Midbrain (tissue), 1 donor: Measurements from ENCODE around the gene SLC27A4.

Experiments used
- DNase-seq: peaks from one replicate; lab custom pipeline; 2025; lab: John Stamatoyannopoulos, UW

The SLC27A4 gene

DNA sequence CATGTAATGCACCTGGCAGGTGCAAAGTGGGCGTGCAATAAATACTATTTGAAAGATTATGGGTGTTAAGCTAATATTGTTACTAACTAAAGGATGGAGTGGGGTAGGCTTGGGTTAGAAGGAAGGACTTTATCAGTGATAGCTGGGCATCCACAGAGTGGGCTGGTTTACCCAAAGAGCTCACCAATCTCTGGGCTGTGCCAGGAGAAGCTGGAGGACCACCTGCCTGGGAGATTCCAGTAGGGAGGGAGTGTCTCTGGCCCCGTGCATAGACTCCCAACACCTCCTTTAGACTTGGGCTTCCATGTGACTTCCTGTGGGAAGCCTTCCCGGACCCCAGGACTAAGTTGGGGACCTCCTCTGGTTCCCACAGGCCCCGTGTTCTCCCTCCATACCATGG is 25.2 kb downstream of the SLC27A4 start:
- DNase-seq: no peak

DNA sequence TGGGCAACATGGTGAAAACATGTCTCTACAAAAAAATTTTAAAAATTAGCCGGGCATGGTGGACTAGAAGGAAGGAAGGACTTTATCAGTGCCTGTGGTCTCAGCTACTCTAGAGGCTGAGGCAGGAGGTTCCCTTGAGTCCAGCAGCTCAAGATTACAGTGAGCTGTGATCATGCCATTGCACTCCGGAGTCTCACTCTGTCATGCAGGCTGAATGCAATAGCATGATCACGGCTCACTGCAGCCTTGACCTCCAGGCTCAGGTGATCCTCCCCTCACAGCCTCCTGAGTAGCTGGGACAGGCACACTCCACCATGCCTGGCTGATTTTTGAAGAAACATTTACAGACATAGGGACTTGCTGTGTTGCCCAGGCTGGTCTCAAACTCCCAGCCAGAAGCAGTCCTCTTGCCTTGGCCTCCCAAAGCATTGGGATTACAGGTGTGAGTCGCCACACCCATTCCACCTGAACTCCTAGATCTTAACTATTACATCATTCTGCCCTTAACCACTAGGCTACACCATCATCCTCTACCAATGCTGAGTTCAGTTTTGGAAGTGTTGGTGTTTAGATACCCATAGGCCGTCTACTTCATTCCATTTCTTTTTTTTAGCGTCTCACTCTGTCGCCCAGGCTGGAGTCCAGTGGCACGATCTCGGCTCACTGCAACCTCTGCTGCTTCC is 28.8 kb downstream of the SLC27A4 start:
- DNase-seq: no peak

DNA sequence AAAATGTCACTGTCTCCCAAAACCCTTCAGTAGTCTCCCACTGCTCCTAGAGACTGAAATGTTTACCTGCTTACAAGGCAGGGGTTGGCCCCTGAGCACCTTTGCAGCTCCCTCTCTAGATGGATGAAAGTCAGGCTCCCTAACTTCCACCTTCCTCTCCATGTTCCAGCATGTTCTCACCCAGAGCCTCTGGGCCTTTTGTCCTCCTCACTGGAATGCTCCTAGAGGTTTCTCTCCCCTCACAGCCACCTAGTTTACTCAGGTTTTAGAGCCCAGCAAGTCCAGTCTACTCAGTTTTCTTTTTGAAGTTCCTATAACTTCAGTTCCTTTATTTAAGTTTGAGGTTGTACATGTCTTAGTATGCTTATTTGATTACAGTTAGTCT is 30.0 kb downstream of the SLC27A4 start:
- DNase-seq: no peak

DNA sequence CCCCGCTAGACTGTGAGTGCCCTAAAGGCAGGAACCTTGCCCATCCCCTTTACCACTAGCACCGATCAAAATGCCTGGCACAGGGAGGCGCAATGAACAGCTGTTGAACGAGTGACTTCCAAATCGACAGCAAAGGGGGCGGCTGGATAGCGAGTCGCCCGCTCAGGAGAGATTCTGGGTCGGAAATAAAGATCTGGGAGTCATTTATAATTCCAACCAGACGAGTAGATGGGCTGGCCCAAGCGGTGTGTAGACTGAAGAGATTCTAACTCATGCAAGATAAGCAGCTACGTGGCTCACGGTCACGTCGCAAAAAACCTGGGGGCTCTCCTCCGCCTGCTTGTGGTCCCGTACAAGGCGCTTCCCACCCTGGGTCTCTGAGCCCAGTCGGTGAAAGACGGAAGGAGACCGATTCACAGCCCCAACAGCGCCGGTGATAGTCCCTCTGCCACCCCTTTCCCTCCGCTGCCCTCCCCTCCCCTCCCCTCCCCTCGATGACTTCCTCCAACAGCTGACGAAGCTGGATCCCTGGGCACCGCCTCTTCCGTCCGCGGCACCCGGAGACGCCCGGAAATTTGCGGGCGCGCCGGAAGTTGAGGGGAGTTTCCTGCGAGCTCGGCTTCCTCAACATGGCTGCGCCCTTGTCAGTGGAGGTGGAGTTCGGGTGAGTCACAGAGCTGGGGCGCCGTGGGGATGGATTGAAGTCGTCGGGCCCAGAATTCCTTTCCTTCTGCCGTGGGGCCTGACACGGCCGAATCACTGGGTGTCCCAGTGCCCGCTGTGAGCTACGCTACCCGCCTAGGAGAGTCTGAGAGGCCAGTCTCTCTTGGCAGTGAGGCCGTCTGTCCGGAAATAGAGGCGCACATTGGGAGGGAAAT is 30.7 kb downstream of the SLC27A4 start, which contains the start of gene URM1:
URM1 (plus strand) TSS at position 623 of the 878 bp plus-strand sequence; CDS start at position 630, 7 bp downstream.
- DNase-seq: peak; percentile 98

DNA sequence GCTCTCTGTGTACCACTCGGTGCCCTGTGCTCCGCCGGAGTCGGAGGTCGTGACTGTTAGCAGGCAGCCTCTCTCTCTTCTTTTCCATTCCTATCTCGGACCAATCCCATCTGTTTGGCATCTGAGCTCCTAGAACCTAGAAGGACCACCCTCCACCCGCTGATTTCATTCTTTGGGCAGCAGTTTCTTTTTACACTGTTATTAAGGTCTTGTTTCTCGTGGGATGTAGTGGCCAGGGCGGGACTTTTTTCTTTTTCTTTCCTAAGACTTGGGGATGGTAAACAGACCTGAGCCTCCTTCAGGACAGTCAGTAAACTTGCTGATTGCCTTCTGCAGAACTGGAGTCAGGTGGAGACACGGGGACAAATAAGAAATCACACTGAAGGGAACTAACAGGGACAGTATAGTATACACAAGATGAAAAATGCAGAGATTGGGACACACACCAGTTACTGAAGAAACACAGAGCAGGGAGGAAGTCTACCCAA is 31.3 kb downstream of the SLC27A4 start:
- no peak for DNase-seq

DNA sequence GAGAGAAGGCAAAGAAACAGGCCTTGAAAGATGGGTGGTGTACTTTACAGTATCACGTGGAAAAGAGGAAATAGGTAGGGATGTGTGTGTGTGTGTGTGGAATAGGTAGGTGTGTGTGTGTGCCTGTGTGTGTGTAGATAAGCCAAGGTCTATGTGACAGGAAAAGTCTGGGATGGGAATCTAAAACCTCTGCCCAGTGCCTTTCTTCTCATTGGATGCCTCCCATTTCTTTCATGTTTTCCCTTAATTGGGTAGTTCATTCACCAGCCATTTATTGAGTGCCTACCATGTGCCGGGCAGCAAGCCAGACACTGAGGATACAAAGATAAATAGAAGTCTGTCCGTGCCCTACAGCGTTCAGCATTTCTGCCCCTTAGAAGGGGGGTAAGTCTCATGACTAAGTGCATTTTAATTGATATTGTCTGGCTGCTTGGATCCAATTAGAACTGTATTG is 31.9 kb downstream of the SLC27A4 start:
- peak; percentile 60 for DNase-seq

DNA sequence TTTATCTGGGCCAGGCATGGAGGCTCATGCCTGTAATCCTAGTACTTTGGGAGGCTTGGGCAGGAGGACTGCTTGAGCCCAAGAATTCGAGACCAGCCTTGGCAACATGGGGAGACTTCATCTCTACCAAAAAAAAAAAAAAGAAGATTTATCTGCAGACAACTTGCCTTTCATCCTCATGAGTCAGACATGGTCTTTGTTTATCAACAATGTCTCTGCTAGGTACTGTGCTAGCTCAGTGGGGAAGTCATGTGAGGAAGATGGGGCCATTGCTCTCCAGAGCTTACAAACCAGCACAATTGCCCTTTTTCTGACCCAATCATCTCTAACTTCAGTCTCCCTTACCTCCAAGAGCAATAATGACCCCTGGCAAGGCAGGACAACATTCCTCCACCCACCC is 32.5 kb downstream of the SLC27A4 start:
- DNase-seq: no peak

DNA sequence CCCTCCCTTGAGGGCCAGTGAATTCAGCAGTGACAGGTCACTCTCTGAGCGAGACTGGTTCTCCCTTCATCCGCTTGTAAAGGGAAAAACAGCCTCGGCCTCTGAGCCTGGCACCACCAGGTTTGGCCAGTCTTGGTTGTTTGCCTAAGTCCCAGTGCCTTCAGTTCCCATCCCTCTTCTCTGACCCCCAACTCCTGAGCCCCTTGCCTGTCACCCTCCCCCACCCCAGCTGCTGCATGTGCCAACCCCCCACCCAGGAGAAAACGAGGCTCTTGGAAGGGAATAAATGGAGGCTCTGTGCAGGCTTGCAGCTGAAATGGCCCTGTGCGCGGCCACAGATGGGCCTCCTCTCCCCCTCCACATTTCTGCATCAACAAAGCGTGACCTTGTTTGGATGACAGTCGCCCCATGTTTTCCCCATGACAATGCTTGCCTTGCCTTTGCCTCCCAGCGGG is 33.9 kb downstream of the SLC27A4 start:
- DNase-seq: peak; percentile 90

DNA sequence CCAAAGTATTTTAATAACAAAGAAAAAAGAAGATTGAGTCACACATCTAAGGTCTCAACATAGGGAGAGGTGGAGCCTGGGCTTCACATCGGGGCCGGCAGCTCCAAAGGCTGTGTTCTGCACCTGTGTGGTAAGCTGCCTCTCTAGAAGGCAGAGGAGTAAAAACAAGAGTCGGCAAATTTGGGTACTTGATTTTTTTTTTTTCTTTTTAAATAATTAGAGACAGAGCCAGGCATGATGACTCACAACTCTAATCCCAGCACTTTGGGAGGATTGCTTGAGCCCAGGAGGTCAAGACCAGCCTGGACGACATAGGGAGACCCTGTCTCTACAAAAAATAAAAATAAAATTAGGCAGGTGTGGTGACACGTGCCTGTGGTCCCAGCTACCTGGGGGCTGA is 35.5 kb downstream of the SLC27A4 start:
- no peak for DNase-seq

DNA sequence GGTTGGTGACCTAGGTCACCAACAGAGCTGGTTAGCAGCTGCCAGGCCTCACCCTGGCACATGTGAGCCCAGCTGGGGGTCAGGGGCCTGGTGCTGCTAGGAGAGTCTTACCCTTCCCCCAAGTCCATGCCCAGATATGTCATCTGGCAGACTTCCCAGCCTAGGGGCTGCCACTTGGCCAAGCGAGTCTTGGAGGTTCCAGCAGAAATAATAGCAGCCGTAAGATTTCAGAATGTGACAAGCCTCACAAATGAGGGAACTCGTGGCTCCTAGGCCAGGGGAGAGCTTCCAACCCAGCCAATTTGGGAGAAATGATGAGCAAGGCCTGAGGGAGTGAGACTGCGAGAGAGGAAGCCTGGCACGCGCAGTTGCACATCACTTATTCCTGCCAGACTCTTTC is 41.9 kb downstream of the SLC27A4 start:
- DNase-seq: peak; percentile 63

DNA sequence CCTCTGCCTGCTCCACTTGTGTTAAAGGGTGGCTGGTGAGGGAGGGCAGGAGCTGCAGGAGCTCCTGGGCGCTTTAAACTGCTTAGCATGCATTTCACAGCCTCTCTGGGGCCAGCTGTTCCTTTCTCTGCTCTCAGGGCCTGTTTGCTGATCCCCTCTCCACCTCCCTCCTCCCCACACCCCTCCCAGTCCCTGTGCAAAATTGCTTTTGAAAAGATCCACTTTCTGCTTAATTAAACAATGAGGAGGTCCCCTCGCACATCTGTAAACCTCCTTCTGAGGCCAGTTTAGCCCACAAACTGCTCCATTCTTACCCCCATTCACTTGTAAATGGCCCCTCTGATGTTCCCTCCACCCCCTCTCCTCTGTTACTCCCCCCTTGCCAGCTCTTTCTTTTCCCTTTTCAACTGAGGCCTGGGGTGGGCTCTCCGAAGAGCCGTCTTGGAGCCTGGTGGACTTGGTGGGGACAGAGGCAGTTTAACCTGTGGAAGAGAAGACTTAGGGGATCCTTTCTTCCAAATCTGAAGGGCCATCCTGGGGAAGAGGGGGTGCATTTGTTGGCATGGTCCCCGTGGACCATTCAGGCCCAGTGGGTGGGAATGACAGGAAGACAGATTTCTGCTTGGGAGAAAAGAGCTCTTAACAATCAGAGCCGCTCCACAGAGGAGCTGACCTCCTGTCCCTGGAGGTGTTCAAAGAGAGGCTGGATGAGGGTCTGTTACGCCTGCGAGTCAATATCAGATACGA is 42.9 kb downstream of the SLC27A4 start:
- peak; percentile 63 for DNase-seq

DNA sequence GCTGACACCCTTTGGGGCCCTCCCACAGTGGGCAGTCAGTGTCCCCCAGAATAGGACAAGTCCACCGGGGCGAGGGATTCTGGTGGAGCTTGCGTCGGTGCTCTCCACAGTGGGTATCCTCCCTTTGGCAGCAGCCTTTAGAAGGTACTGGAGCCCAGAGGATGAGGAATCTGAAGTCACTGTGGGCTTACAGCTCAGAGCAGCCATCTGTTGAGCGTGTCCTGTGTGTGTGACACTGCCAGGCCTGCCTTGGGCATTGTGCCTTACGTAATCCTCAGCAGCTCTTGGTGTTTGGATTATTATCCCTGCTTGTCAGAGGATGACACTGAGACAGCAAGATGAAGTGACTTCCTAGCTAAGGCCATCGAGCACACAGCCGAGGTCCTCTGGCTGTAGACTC is 43.5 kb downstream of the SLC27A4 start:
- DNase-seq: peak; percentile 80

DNA sequence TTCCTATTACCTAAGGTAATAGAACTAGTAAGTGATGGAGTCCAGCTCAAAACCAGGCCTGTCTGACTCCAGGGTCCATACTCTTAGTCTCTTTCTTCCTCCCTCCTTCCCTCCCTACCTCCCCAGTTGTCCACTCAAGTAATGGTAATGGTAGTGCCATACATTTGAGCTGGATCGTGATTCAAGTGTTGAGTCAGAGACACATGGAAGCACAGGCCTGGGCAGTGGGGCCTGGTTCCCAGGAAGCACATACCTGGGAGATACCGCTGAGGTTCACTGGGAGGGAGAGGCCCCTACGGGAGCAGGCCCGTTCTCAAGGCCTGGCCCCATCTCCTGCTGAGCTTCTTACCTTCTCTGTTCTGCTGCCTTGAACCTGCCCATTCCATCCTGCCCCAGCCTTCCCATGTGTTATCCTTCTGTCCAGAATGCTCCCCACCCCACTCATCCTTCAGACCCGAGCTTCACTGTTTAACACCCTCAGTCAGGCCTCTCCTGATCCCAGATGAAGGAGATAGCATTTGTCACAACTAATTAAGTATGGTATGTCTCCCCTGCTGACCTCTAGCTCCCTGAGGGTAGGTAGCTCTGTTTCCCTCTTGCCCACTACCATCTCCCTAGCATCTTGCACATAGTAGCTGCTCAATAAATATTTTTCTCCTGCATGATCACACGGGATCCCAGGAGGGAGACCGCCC is 44.6 kb downstream of the SLC27A4 start:
- DNase-seq: no peak

DNA sequence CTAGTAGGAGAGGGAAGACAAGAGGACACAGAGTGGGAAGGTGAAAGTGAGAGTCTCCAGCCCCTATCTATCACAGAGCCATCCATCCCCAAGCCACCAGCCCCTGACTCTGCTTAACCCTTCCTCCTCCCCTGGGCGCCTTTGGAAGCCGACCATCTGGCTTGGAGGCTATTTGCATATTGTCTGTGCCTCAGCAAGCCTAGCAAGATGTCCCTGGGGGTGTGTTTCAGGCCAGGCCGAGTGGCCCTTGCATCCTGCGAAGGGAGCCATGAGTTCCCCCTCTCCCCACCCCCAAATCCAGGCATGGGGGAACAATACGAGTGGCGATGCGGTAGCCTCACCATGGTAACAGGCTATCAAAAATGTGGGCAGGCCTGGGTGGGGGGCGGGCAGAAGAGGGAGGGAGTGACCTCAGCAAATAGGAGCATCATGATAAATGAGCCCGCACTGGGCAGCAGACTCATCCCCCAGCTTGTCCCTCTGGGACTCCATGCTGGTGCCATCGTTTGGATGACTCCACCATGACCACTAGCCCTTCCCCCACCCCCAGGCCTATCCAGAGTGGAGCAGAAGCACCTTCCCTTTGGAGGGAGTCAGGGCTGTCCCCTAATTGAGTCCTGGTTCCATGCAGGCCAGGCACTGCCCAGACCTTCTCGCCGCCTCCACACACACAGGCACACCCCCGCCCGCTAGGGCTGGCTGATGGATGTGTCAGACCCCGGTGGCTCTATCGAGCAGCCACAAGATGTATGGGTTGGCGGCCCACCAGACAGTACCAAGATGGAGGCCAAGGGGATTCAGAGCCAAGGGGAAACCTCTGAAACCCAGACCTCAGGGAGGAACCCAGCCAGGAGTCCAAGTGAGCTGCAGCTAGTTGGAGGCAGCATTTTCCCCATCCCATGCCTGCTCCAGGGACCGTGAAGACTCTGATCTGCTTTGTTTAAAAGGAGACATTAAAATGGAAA is 45.5 kb downstream of the SLC27A4 start:
- no peak for DNase-seq

DNA sequence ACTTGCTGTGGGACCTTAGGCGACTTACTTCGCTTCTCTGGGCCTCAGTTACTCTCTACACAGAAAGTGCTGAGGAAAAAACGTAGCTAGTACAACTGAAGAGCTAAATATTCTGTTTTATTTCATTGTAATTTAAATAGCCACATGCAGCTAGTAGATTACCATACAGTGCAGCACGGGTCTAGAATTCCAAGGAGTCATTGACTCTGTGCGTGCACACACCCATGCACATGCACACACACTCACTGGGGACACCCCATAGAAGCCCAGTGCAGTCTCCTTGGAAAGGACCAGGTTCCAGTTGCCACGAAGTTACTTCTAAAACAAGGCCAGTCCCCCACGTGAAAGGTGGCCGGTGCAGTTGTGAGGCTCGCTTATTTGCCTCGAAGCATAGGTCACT is 47.8 kb downstream of the SLC27A4 start:
- DNase-seq: no peak

DNA sequence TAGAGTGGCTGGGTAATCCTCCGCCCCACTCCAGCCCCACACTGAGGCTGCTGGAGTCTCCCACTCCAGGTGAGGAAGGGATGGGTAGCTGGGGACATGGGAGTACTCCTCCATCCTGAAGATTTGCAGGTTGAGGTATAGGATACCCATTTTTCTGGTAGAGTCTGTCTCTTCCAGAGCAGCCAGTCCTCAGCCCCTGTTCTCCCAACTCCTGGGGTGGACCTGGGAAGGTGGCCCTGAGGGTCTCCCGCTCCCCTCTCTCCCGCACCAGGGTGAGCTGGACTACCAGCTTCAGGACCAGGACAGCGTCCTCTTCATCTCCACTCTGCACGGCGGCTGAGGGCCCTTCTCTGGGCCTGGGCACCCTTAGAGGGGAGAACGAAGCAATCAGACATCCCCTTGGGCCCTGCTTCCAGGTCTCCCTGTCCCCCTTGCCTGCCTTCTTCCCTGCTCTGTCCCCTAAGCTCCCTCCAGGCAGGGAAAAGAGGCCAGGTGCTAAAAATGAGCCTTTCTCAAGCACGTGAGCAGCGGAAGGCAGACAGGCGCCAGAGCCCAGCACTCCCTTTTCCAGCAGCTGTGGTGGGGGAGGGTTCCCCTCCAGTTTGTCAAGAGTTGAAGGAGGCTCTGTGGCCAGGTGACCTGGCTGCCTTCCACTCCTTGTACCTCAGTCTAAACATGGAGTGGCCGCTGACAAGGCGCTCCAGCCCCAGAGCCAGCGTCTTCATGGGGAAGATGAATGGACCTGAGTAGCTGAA is 49.2 kb downstream of the SLC27A4 start:
- no peak for DNase-seq

DNA sequence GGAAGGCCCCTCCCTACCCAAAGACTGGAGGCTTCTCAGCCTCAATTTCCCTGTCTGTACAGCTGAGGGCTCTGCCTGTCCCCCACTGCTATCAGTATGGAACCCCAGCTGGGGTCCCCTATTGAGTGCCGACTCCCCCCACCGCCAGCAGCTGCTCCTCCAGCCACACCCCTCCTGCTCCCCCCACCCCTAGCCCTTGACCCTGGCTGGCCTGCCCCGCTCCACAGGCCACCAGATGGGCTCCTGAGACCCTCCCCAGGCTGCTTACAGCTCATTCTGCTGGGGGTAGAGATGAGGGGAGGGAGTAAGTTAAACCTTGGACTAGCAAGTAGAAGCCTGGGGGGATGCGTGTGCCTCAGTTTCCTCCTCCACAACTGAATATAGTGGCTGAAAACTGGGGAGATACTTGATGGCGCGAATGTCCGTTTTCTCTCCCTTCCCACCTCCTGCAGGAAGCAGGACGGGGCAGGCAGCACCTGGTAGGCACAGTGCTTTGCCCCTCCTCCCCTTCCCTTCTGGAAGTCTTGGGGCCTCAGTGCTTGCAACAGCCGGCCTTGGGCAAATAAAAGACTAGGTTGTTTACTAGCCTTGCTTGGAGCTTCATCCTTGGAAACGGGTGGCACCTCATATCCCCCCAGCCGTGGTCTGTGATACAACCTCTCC is 50.0 kb downstream of the SLC27A4 start:
- no peak for DNase-seq

DNA sequence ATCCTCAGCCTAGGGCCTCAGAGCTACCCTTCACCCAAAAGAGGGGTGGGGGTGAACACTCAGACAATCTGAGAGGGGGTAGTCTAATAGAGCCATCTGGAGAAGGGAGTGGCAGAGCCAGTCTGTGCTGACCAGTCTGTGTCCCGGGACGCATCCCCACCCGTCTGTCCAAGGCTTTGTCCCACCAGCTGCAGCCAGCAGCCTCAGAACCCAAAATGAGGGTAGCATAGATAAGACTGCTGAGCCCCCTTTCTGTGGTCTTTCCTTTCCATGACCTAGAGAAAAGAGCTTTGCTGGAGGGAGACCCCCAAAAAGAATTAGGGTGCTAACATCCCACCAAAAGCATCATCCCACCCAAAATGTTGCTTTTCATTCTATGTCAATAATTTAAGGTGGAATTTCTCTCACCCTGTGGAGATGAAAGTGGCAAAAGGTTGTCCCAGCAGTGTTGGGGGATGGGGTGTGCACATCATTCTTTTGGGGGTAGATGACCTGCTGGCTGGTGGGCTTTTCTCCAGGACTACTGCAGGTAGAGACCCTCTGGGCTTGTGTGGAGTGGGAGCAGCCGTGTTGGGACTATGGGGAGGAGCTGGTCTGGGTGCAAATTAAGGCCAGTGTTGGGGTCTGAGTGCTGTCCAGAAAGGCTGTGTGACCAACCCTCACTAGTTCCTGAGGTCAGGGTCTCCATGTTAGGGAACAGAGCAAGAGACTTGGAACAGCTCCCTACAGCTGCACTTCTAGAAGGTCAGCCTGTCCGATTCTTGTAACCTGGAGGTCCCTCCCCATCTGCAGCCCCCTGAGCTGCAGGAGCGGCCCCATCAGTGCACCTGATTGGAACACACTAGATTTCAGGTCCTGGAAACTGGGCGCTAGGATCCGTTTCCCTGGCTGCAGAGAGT is 50.7 kb downstream of the SLC27A4 start:
- DNase-seq: peak; percentile 70
